Spleen (tissue), 11 donors: ENCODE measurements around the gene EVA1A. TPM values are rescaled to one million over a fixed set of nuclear protein-coding genes. Genes with fewer than 3 reads are reported as not detected.
A peak's percentile ranks its signal among the peaks of the same experiment; 100 is the strongest.

ENCODE experiments used
- DNase-seq: peaks from one replicate; pipeline ENCODE4 v3.0.0-alpha.2; 2020
- H3K27ac ChIP-seq, 8 donors: fragments of 200-600 bp; sonication (generic) in 7 of 8; 1 replicate in 4 of 8; 2 replicates in 4 of 8; pipeline versions ENCODE4 v1.5.0 to v1.8.0; 2016 to 2021; ENCODE audit warnings: inconsistent platforms in 4 of 8, mild to moderate bottlenecking in 4 of 8, moderate library complexity in 1 of 8
- H3K27me3 ChIP-seq, 7 donors: fragments of 200-600 bp; sonication (generic) in 6 of 7; replicated peaks in 1 of 7; 1 replicate in 4 of 7; 2 replicates in 3 of 7; pipeline versions ENCODE4 v1.5.0 to v1.8.0; 2016 to 2021; ENCODE audit warnings: inconsistent platforms in 3 of 7, mild to moderate bottlenecking in 1 of 7
- H3K36me3 ChIP-seq, 6 donors: fragments of 200-600 bp; sonication (generic) in 5 of 6; 1 replicate in 4 of 6; 2 replicates in 2 of 6; pipeline versions ENCODE4 v1.5.0 to v1.8.0; 2016 to 2021; ENCODE audit warnings: inconsistent platforms in 2 of 6
- H3K4me1 ChIP-seq, 6 donors: fragments of 200-600 bp; sonication (generic) in 5 of 6; 1 replicate in 3 of 6; 2 replicates in 3 of 6; pipeline versions ENCODE4 v1.5.0 to v1.8.0; 2016 to 2021; ENCODE audit warnings: inconsistent platforms in 3 of 6
- H3K4me3 ChIP-seq, 8 donors: fragments of 200-600 bp; sonication (generic) in 7 of 8; 1 replicate in 4 of 8; 2 replicates in 4 of 8; pipeline versions ENCODE4 v1.5.0 to v1.8.0; 2016 to 2021; ENCODE audit warnings: inconsistent platforms in 4 of 8, mild to moderate bottlenecking in 4 of 8, moderate library complexity in 2 of 8
- H3K9me3 ChIP-seq, 8 donors: fragments of 200-600 bp; sonication (generic) in 7 of 8; 1 replicate in 4 of 8; 2 replicates in 4 of 8; pipeline versions ENCODE4 v1.5.0 to v1.8.0; 2016 to 2021; ENCODE audit warnings: inconsistent platforms in 4 of 8
- POLR2A ChIP-seq, 3 donors: fragments of 450-650 bp; IDR thresholded peaks; one replicate each; pipeline ENCODE4 v1.5.1; 2017; ENCODE audit warnings: antibody characterized with exemption in 3 of 3, mild to moderate bottlenecking in 1 of 3
- POLR2AphosphoS5 ChIP-seq, 3 donors: sonication (generic); formaldehyde crosslinking; IDR thresholded peaks; one replicate each; pipeline ENCODE4 v1.5.1; 2017; ENCODE audit warnings: antibody characterized with exemption in 3 of 3
- WGBS, 5 donors: extraction: QIAGEN DNeasy Blood & Tissue Kit in 3 of 5; methylation state at CpG; one replicate each; pipeline versions ENCODE4 v1.1.5 to v1.1.7; 2013 to 2018; 5-methylcytosine and 5-hydroxymethylcytosine counted together
- intact Hi-C: fragments of 100-400 bp; cut with DNase I; formaldehyde crosslinking; loops from one replicate; pipeline ENCODE4 v1.15.0; 2023; ENCODE audit warnings: low total_unique reads
- polyA plus RNA-seq, 3 donors: library from polyadenylated mRNA; stranded (reverse); fragments of 200-250 nt; gene quantifications; one replicate each; pipeline ENCODE4 v1.2.1, GENCODE V29; 2013
- total RNA-seq, 7 donors: library from RNA; depleted of rRNA in 3 of 7; stranded (reverse); fragments of >200 nt in 3 of 7; fragmentation: NEBNext Ultra II Directional in 4 of 7; extraction: Animal tissue kit (Norgen Biotek cat#: 25700) in 4 of 7; gene quantifications; one replicate each; pipeline versions ENCODE4 v1.1.0 to v1.2.1, GENCODE V29; 2016 to 2021
- TF ChIP-seq, protein P1 (sequence below), 11 experiments: fragments of 200-600 bp in 7 of 11; fragments of 450-650 bp in 4 of 11; sonication (generic) in 4 of 11; IDR thresholded peaks in 8 of 11; conservative IDR thresholded peaks in 3 of 11; 1 replicate in 7 of 11; 2 replicates in 4 of 11; pipeline versions ENCODE4 v1.4.0 to v1.8.0; 2016 to 2021; ENCODE audit warnings: antibody characterized with exemption in 11 of 11, inconsistent platforms in 4 of 11, mild to moderate bottlenecking in 1 of 11
- donor health status: healthy with polysubstance abuse.
- donor health status: DM: no; HTN: no; CAD: no; lungs with moderate emphysema.
- donor health status: DM: no; HTN: no; CAD: no.
- donor health status: Bipolar disorder and iron deficiency.
- donor health status: healthy.
- donor health status: DM: no; HTN: no; CAD: no.
- donor health status: DM: yes; HTN: yes; CAD: no.

The EVA1A gene
- total and polyA plus RNA-seq, 10 donors, result 6.2 to 30.3 (median 14.4) TPM

DNA sequence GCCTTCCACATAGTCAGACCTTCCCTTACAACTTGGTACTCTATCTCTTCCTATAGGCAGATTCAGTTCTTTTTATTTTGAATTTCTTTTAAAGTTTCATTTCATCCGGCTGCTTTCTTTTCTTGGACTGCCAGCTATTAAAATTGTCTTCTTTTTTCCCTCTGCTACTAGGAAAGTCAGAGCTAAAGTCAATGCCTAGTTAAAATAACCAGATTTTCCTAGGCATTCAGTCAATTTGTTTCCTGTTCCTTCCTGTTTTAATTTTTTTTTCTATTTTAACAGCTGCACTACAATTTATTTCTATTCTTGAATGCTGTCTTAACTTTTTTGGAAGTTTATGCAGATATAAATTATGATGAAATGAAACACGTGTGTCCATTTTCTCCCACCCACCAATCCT lies 84.8 kb downstream of the EVA1A start:
- WGBS, 5 donors, result 24 to 60% (median 49%) methylated on average over 2 of the region's 2 CpGs
- Histone ChIP-seq H3K27me3 (peaks cover 0 to 3% (median 0%) of the 10 kb centered on the region in 7 donors), H3K27ac (no peak overlapping the region), H3K4me1 (no peaks in the 10 kb centered on the region), H3K36me3 (no peaks in the 10 kb centered on the region), H3K4me3 (no peak overlapping the region), H3K9me3 (no peaks in the 10 kb centered on the region)
- no peak for DNase-seq
- intact Hi-C loops, result no loop called here
- TF ChIP-seq POLR2AphosphoS5 (IDR thresholded peaks at IDR 0.05) (no peak), POLR2A (IDR thresholded peaks at IDR 0.05) (no peak)
- TF ChIP-seq, protein P1, sequence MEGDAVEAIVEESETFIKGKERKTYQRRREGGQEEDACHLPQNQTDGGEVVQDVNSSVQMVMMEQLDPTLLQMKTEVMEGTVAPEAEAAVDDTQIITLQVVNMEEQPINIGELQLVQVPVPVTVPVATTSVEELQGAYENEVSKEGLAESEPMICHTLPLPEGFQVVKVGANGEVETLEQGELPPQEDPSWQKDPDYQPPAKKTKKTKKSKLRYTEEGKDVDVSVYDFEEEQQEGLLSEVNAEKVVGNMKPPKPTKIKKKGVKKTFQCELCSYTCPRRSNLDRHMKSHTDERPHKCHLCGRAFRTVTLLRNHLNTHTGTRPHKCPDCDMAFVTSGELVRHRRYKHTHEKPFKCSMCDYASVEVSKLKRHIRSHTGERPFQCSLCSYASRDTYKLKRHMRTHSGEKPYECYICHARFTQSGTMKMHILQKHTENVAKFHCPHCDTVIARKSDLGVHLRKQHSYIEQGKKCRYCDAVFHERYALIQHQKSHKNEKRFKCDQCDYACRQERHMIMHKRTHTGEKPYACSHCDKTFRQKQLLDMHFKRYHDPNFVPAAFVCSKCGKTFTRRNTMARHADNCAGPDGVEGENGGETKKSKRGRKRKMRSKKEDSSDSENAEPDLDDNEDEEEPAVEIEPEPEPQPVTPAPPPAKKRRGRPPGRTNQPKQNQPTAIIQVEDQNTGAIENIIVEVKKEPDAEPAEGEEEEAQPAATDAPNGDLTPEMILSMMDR (IDR thresholded peaks at IDR 0.05 in 8 of 11, conservative IDR thresholded peaks at IDR 0.05 in 3 of 11), result no peak

DNA sequence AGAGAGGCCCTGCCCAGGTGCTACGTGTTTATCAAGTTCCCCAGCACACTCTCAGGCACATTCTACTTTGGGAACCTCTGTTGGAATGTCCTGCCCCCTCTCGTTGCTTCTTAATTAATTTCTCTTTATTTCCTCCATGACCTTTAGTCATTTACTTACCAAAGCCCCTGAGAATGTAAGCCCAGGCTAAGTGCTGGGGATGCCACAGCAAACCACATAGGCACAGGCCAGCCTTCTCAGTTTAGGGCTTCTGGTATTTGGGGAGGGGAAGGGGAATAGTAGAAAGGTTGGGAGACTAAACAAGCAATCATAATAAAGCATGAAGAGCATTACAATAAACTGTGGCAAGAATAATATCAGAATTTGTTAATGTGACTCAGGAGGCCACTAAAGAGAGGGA lies 85.7 kb downstream of the EVA1A start:
- Histone ChIP-seq H3K4me3 (no peak overlapping the region), H3K27me3 (peaks cover 0 to 3% (median 0%) of the 10 kb centered on the region in 7 donors), H3K27ac (no peak overlapping the region), H3K36me3 (no peaks in the 10 kb centered on the region), H3K9me3 (no peaks in the 10 kb centered on the region), H3K4me1 (no peaks in the 10 kb centered on the region)
- TF ChIP-seq POLR2A (IDR thresholded peaks at IDR 0.05), result no peak
- TF ChIP-seq POLR2AphosphoS5 (IDR thresholded peaks at IDR 0.05), result no peak
- TF ChIP-seq, protein P1 (IDR thresholded peaks at IDR 0.05 in 8 of 11, conservative IDR thresholded peaks at IDR 0.05 in 3 of 11), result no peak
- intact Hi-C loops, result no loop called here
- no peak for DNase-seq
- 72 to 86% (median 78%) methylated on average over 2 of the region's 2 CpGs for WGBS, 5 donors

DNA sequence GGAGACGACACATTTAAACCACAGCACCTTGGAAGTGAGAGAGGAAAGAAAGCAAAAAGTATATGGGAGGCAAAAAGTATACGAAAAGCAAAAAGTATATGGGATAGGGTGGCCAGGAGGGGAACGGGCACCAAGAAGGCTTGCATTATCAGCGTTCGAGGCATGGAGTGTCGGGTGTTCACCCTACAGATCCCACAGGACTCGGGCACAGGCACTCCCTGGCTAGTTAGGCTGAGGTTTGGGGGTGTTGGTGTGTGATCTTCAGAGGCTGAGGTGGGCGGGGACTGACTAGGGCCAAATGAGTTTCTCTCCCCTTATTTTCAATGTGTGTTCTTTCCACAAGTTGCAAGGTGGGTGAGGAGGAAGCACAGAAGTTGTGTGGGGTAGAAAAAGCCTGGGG lies 86.6 kb downstream of the EVA1A start:
- Histone ChIP-seq H3K27ac (no peak overlapping the region), H3K9me3 (no peaks in the 10 kb centered on the region), H3K4me1 (no peaks in the 10 kb centered on the region), H3K36me3 (no peaks in the 10 kb centered on the region), H3K27me3 (peaks cover 0 to 3% (median 0%) of the 10 kb centered on the region in 7 donors), H3K4me3 (no peak overlapping the region)
- 72 to 86% (median 83%) methylated on average over 8 of the region's 8 CpGs for WGBS, 5 donors
- DNase-seq, result no peak
- intact Hi-C loops, result no loop called here
- TF ChIP-seq POLR2A (IDR thresholded peaks at IDR 0.05), result no peak
- TF ChIP-seq POLR2AphosphoS5 (IDR thresholded peaks at IDR 0.05), result no peak
- TF ChIP-seq, protein P1 (IDR thresholded peaks at IDR 0.05 in 8 of 11, conservative IDR thresholded peaks at IDR 0.05 in 3 of 11), result no peak

DNA sequence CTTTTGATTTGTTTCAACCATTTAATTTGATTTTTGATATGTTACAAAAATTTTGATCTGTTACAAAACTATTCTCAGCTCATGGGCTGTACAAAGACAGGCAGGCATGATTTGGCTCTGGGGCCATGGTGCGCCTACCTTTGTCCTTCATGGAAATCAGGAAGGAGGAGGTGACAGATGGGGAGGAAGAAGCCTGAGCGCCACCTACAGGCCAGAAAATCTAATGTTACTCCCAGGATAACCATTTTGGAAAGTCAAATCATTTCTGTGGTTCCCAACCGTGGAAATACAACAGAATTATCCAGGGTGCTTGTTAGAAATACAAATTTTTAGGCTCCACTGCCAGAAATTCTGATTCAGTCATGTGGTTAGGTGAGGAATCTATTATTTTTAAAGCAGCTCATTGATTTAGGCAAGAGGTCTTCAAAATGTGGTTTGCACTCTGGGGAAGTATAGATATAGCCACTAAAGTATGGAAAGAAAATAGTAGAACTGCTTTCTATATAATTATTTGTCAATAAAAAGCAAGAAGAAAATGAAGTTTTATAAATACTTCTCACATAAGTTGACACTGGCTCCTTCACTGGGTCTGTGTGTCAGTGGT lies 93.9 kb downstream of the EVA1A start:
- Histone ChIP-seq H3K27me3 (peaks cover 0 to 24% (median 0%) of the 10 kb centered on the region in 7 donors), H3K4me1 (no peaks in the 10 kb centered on the region), H3K4me3 (no peak overlapping the region), H3K27ac (no peak overlapping the region), H3K36me3 (no peaks in the 10 kb centered on the region), H3K9me3 (no peaks in the 10 kb centered on the region)
- intact Hi-C loops, result no loop called here
- DNase-seq, result no peak
- 34 to 58% (median 42%) methylated on average over 3 of the region's 3 CpGs for WGBS, 5 donors
- TF ChIP-seq, protein P1 (IDR thresholded peaks at IDR 0.05 in 8 of 11, conservative IDR thresholded peaks at IDR 0.05 in 3 of 11), result peak in 8 of 11 experiments; percentile 8 to 58 (median 40)
- no peak for TF ChIP-seq POLR2A (IDR thresholded peaks at IDR 0.05)
- no peak for TF ChIP-seq POLR2AphosphoS5 (IDR thresholded peaks at IDR 0.05)
